Measurements from ENCODE around the gene STAMBPL1. TPM values are rescaled to one million over a fixed set of nuclear protein-coding genes. Genes with fewer than 3 reads are reported as not detected.

The STAMBPL1 gene
- total RNA-seq, 1 experiment from 2014 or later: 25.2 TPM

DNA sequence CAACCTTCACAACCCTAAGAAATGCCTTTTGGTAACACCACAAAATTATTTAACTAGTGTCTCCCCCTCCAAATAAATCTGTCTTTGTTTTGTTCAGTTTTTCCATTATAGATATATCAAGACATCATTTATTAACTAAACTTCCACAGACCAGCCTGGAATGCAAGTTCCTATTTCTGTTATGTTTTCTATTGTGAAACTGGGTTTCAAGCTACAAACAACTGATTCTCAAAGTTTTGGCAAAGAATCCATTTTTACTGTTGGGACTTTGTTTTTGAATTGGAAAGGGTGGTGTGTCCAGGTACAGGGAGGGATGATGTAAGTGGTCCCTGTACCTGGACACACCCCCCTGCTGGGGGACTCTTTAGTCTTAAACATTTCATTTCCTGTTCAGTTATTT is 36.2 kb downstream of the STAMBPL1 start:
- POLR2A ChIA-PET: interaction anchor here (0.6 kb wide), 1 partner anchor 154 kb away, joined by 5 read pairs; no protein-coding TSS in a partner anchor
- no peak overlapping the region for H3K27ac ChIP-seq (ENCODE audit: low read length)
- intact Hi-C loops (cut with micrococcal nuclease; ENCODE audit: unreplicated experiment): no loop called here

DNA sequence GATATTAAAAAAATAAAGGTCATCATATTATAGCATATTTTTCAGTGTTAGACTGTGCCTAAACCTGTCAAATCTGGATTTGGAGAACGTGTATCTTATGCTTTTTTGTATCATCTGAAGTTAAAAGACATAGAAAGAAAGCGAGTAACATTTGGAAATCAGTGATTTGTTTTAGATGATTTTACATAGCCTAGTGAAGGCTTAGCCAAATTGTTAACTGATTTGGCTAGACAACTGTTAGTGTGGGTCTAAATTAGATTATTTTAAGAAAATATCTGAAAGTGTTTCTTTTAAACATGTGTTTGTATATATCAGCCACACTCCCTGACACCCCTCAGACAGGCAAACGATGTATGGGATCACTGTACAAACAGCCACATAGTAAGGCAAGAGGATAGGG is 36.9 kb downstream of the STAMBPL1 start:
- ATAC-seq: no peak
- H3K27me3 ChIP-seq (ENCODE audit: control insufficient read depth, insufficient read depth, low read length): no peaks in the 10 kb centered on the region
- in situ Hi-C loops (cut with HindIII; ENCODE audit: low pct_unique_long_range_greater_than_20kb, low sequenced_read_pairs) (no loop called here), intact Hi-C loops (cut with micrococcal nuclease; ENCODE audit: unreplicated experiment) (no loop called here)
- H3K9me3 ChIP-seq (ENCODE audit: control insufficient read depth, insufficient read depth, low read depth, low read length): no peaks in the 10 kb centered on the region
- BruUV-seq (replicated peaks): no TSS peak
- CTCF ChIA-PET: no interaction called here
- no peak for DNase-seq (ENCODE audit: low read depth, low spot score)
- no peak overlapping the region for H3K27ac ChIP-seq (ENCODE audit: low read length)
- POLR2A ChIA-PET: no interaction called here
- H3K36me3 ChIP-seq (ENCODE audit: control insufficient read depth, insufficient read depth, low read length): 0 out of 2 replicates have a peak, but pooled peaks cover 6% of the 10 kb centered on the region
- H3K4me3 ChIP-seq (ENCODE audit: low read depth in 2 of 2, low read length in 2 of 2): no peak overlapping the region
- no peaks in the 10 kb centered on the region for H3K4me1 ChIP-seq (ENCODE audit: control insufficient read depth, insufficient read depth, low read length)
- TF ChIP-seq, protein P1, sequence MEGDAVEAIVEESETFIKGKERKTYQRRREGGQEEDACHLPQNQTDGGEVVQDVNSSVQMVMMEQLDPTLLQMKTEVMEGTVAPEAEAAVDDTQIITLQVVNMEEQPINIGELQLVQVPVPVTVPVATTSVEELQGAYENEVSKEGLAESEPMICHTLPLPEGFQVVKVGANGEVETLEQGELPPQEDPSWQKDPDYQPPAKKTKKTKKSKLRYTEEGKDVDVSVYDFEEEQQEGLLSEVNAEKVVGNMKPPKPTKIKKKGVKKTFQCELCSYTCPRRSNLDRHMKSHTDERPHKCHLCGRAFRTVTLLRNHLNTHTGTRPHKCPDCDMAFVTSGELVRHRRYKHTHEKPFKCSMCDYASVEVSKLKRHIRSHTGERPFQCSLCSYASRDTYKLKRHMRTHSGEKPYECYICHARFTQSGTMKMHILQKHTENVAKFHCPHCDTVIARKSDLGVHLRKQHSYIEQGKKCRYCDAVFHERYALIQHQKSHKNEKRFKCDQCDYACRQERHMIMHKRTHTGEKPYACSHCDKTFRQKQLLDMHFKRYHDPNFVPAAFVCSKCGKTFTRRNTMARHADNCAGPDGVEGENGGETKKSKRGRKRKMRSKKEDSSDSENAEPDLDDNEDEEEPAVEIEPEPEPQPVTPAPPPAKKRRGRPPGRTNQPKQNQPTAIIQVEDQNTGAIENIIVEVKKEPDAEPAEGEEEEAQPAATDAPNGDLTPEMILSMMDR (IDR thresholded peaks at IDR 0.05): no peak
- TF ChIP-seq, protein P2, sequence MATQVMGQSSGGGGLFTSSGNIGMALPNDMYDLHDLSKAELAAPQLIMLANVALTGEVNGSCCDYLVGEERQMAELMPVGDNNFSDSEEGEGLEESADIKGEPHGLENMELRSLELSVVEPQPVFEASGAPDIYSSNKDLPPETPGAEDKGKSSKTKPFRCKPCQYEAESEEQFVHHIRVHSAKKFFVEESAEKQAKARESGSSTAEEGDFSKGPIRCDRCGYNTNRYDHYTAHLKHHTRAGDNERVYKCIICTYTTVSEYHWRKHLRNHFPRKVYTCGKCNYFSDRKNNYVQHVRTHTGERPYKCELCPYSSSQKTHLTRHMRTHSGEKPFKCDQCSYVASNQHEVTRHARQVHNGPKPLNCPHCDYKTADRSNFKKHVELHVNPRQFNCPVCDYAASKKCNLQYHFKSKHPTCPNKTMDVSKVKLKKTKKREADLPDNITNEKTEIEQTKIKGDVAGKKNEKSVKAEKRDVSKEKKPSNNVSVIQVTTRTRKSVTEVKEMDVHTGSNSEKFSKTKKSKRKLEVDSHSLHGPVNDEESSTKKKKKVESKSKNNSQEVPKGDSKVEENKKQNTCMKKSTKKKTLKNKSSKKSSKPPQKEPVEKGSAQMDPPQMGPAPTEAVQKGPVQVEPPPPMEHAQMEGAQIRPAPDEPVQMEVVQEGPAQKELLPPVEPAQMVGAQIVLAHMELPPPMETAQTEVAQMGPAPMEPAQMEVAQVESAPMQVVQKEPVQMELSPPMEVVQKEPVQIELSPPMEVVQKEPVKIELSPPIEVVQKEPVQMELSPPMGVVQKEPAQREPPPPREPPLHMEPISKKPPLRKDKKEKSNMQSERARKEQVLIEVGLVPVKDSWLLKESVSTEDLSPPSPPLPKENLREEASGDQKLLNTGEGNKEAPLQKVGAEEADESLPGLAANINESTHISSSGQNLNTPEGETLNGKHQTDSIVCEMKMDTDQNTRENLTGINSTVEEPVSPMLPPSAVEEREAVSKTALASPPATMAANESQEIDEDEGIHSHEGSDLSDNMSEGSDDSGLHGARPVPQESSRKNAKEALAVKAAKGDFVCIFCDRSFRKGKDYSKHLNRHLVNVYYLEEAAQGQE (IDR thresholded peaks at IDR 0.05; ENCODE audit: insufficient read depth in 1 of 2, low read depth in 2 of 2, low read length in 1 of 2): no peak
- TF ChIP-seq SIN3A (IDR thresholded peaks at IDR 0.05; ENCODE audit: borderline replicate concordance, insufficient read depth, low read depth, low read length): no peak
- no peak for TF ChIP-seq POLR2AphosphoS5 (IDR thresholded peaks at IDR 0.05; ENCODE audit: low read depth, low read length)
- no peak for TF ChIP-seq TCF7L2 (IDR thresholded peaks at IDR 0.05; ENCODE audit: low read depth, low read length)

More for the DNA sequence above, 36.2 kb downstream of the STAMBPL1 start:
- in situ Hi-C loops (cut with HindIII; ENCODE audit: low pct_unique_long_range_greater_than_20kb, low sequenced_read_pairs): no loop called here
- Histone ChIP-seq H3K9me3 (ENCODE audit: control insufficient read depth, insufficient read depth, low read depth, low read length) (no peaks in the 10 kb centered on the region), H3K4me1 (ENCODE audit: control insufficient read depth, insufficient read depth, low read length) (no peaks in the 10 kb centered on the region), H3K4me3 (ENCODE audit: low read depth in 2 of 2, low read length in 2 of 2) (no peak overlapping the region), H3K27me3 (ENCODE audit: control insufficient read depth, insufficient read depth, low read length) (no peaks in the 10 kb centered on the region), H3K36me3 (ENCODE audit: control insufficient read depth, insufficient read depth, low read length) (0 out of 2 replicates have a peak, but pooled peaks cover 6% of the 10 kb centered on the region)
- CTCF ChIA-PET: no interaction called here
- no TSS peak for BruUV-seq (replicated peaks)
- ATAC-seq (no peak), DNase-seq (ENCODE audit: low read depth, low spot score) (no peak)
- TF ChIP-seq POLR2AphosphoS5 (IDR thresholded peaks at IDR 0.05; ENCODE audit: low read depth, low read length): no peak
- TF ChIP-seq, protein P1 (IDR thresholded peaks at IDR 0.05): no peak
- TF ChIP-seq TCF7L2 (IDR thresholded peaks at IDR 0.05; ENCODE audit: low read depth, low read length): no peak
- no peak for TF ChIP-seq SIN3A (IDR thresholded peaks at IDR 0.05; ENCODE audit: borderline replicate concordance, insufficient read depth, low read depth, low read length)
- TF ChIP-seq, protein P2 (IDR thresholded peaks at IDR 0.05; ENCODE audit: insufficient read depth in 1 of 2, low read depth in 2 of 2, low read length in 1 of 2): no peak
